PFSK-1 (cell line): Measurements from ENCODE around the gene PCSK5.

Experiments used
- FOXP2 ChIP-seq: optimal IDR thresholded peaks from 2 replicates; pipeline ENCODE3; 2011; ENCODE audit warnings: borderline replicate concordance, control low read depth, inconsistent platforms; ENCODE audit not compliant: insufficient read depth; ENCODE audit errors: extremely low read length, extremely low read depth
- POLR2AphosphoS5 ChIP-seq: IDR thresholded peaks from 2 replicates; pipeline ENCODE4 v1.6.1; 2012; ENCODE audit warnings: low read depth, mild to moderate bottlenecking, control low read depth, low read length, moderate library complexity
- REST ChIP-seq, 2 experiments: IDR thresholded peaks; 2 replicates each; pipeline versions ENCODE4 v1.6.1 to v1.8.0; 2011 to 2012; ENCODE audit warnings: low read depth in 2 of 2, low read length in 2 of 2, control low read depth in 1 of 2, inconsistent platforms in 1 of 2, mild to moderate bottlenecking in 1 of 2, moderate library complexity in 1 of 2; ENCODE audit not compliant: insufficient read depth in 1 of 2
- SIN3A ChIP-seq: IDR thresholded peaks from 2 replicates; pipeline ENCODE4 v1.6.1; 2012; ENCODE audit warnings: mild to moderate bottlenecking, low read length, moderate library complexity, borderline replicate concordance; ENCODE audit not compliant: insufficient read depth
- TAF1 ChIP-seq: IDR thresholded peaks from 2 replicates; pipeline ENCODE4 v1.6.1; 2012; ENCODE audit warnings: low read length, control low read depth, borderline replicate concordance; ENCODE audit not compliant: insufficient read depth

The PCSK5 gene

DNA sequence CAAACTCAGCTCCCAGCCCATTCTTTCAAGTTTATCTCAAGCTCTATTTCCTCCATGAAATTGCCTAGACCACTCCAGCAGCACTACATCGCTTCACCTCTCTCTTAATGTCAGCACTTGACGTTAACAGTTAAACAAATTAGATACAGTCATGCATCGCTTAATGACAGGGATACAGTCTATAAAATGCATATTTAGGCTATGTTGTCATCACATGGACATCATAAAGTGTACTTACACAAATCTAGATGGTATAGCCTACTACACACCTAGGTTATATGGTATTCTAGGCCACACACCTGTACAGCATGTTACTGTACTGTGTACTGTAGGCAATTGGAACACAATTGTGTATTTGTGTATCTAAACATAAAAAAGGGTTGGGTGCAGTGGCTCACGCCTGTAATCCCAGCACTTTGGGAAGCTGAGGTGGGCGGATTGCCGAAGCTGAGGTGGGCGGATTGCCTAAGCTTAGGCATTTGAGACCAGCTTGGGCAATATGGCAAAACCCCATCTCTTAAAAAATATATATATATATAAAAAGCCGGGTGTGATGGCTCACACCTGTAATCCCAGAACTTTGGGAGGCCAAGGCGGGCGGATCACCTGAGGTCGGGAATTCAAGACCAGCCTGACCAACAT lies 13.4 kb upstream of the PCSK5 start:
- no peak for TF ChIP-seq REST (IDR thresholded peaks at IDR 0.05; ENCODE audit: insufficient read depth in 1 of 2, low read depth in 2 of 2, low read length in 2 of 2)

GRCh38 chr9:75878488-75878860 lies 12.0 kb upstream of the PCSK5 start:
- TF ChIP-seq TAF1 (no peak), SIN3A (no peak), POLR2AphosphoS5 (no peak), REST (IDR thresholded peaks at IDR 0.05; ENCODE audit: insufficient read depth in 1 of 2, low read depth in 2 of 2, low read length in 2 of 2) (no peak), FOXP2 (no peak)

GRCh38 chr9:75880618-75881017 lies 9.9 kb upstream of the PCSK5 start:
- no peak for TF ChIP-seq FOXP2
- TF ChIP-seq REST (IDR thresholded peaks at IDR 0.05; ENCODE audit: insufficient read depth in 1 of 2, low read depth in 2 of 2, low read length in 2 of 2) = no peak
- no peak for TF ChIP-seq POLR2AphosphoS5
- no peak for TF ChIP-seq SIN3A
- TF ChIP-seq TAF1 = no peak

DNA sequence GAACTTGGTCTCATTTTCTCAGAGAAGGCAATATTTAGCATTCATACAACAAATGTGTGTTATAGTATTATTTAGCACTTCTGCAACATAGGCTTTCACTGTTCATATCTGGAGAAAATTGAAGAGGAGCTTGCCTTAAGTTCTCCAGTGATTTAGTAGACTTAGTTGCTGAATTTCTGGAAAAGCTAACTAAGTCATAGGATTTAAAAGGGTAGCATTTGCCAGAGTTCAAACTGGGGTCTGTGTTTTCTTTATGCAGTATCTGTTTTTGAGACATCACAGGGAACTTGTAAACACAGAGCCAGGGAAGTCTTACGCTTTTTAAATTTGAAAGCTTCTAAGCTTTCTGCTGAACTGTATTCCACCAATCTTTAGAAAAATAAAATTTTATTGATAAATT lies 8.7 kb upstream of the PCSK5 start:
- TF ChIP-seq FOXP2 (no peak), TAF1 (no peak), REST (IDR thresholded peaks at IDR 0.05; ENCODE audit: insufficient read depth in 1 of 2, low read depth in 2 of 2, low read length in 2 of 2) (no peak), SIN3A (no peak), POLR2AphosphoS5 (no peak)

DNA sequence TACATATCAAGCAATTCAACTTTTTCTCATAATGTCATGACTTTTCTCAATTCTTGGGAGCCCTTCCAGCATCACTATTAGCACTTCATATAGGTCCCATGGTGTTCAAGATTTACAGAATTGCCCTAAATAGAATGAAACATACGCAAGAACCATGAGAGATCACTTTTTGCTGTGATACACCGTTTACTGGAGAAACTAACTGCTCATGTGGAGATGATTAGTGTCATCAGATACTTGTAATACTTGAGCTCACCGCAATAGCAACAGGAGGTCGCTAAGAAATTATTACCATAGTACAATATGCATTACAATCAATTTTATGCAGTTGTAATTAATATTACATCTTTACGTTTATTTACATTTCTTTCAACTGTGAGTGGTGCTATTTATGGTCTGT lies 4.8 kb upstream of the PCSK5 start:
- no peak for TF ChIP-seq TAF1
- no peak for TF ChIP-seq POLR2AphosphoS5
- TF ChIP-seq REST (IDR thresholded peaks at IDR 0.05; ENCODE audit: insufficient read depth in 1 of 2, low read depth in 2 of 2, low read length in 2 of 2) = no peak
- no peak for TF ChIP-seq SIN3A
- no peak for TF ChIP-seq FOXP2
